HEK293 (cell line): ENCODE measurements around the gene NOP10.

ENCODE experiments used
- CTCF ChIA-PET: fragments of 350-600 bp; formaldehyde crosslinking; extraction: SDS; loops from one replicate; lab custom pipeline; 2021; ENCODE audit warnings: antibody characterized with exemption; lab: Yijun Ruan, JAX
- POLR2A ChIA-PET: fragments of 300-600 bp; formaldehyde crosslinking; extraction: SDS; loops from one replicate; lab custom pipeline; 2020; ENCODE audit warnings: antibody characterized with exemption, inconsistent platforms; lab: Yijun Ruan, JAX
- H3K27ac ChIP-seq: fragments of 200-500 bp; sonication (Bioruptor generic); 2 replicates; pipeline ENCODE4 v1.5.1; 2014; ENCODE audit warnings: low read depth, low read length, control low read depth, inconsistent platforms; ENCODE audit errors: extremely low read depth
- H3K36me3 ChIP-seq, 2 experiments: fragments of 200-500 bp in 1 of 2; sonication (Bioruptor generic) in 1 of 2; 1 replicate in 1 of 2; 2 replicates in 1 of 2; pipeline ENCODE4 v1.5.1; 2014 to 2017; ENCODE audit warnings: inconsistent platforms in 2 of 2, low read length in 2 of 2; ENCODE audit not compliant: control insufficient read depth in 2 of 2, insufficient read depth in 1 of 2
- H3K4me1 ChIP-seq: fragments of 200-500 bp; sonication (Bioruptor generic); 2 replicates; pipeline ENCODE4 v1.5.1; 2014; ENCODE audit warnings: mild to moderate bottlenecking, low read length, inconsistent platforms; ENCODE audit not compliant: control insufficient read depth, insufficient read depth
- H3K4me3 ChIP-seq: 2 replicates; pipeline ENCODE4 v1.5.1; 2011; ENCODE audit warnings: low read depth, mild to moderate bottlenecking, control low read depth, low read length, moderate library complexity
- H3K9me3 ChIP-seq: fragments of 200-500 bp; sonication (Bioruptor generic); 2 replicates; pipeline ENCODE4 v1.5.1; 2014; ENCODE audit warnings: low read depth, low read length, inconsistent platforms; ENCODE audit not compliant: control insufficient read depth, insufficient read depth
- EGR2 ChIP-seq: fragments of 450-650 bp; formaldehyde crosslinking; IDR thresholded peaks from 2 replicates; pipeline ENCODE4 v1.5.1; 2016; ENCODE audit warnings: low read depth, missing biosample characterization, missing genetic modification characterization
- GLIS1 ChIP-seq: fragments of 450-650 bp; formaldehyde crosslinking; IDR thresholded peaks from 2 replicates; pipeline ENCODE4 v1.5.1; 2016; ENCODE audit warnings: missing biosample characterization, missing genetic modification characterization
- KLF9 ChIP-seq: fragments of 450-650 bp; formaldehyde crosslinking; IDR thresholded peaks from 2 replicates; pipeline ENCODE4 v1.5.1; 2016; ENCODE audit warnings: missing biosample characterization, missing genetic modification characterization, low read depth
- PRDM2 ChIP-seq: fragments of 450-650 bp; formaldehyde crosslinking; IDR thresholded peaks from 2 replicates; pipeline ENCODE4 v1.5.1; 2016; ENCODE audit warnings: missing biosample characterization, missing genetic modification characterization, borderline replicate concordance
- ZFP37 ChIP-seq: fragments of 450-650 bp; formaldehyde crosslinking; IDR thresholded peaks from 2 replicates; pipeline ENCODE4 v1.5.1; 2016; ENCODE audit warnings: missing biosample characterization, missing genetic modification characterization
- ZNF335 ChIP-seq: fragments of 450-650 bp; formaldehyde crosslinking; conservative IDR thresholded peaks from 2 replicates; pipeline ENCODE4 v1.5.1; 2016; ENCODE audit warnings: missing biosample characterization, missing genetic modification characterization
- ZNF366 ChIP-seq: fragments of 450-650 bp; formaldehyde crosslinking; conservative IDR thresholded peaks from 2 replicates; pipeline ENCODE4 v1.5.1; 2016; ENCODE audit warnings: missing biosample characterization, missing genetic modification characterization
- ZNF513 ChIP-seq: fragments of 450-650 bp; IDR thresholded peaks from 2 replicates; pipeline ENCODE4 v1.5.1; 2018; ENCODE audit warnings: missing biosample characterization, missing genetic modification characterization
- ZNF549 ChIP-seq: fragments of 450-650 bp; IDR thresholded peaks from 2 replicates; pipeline ENCODE4 v1.5.1; 2018; ENCODE audit warnings: missing biosample characterization, missing genetic modification characterization, mild to moderate bottlenecking, inconsistent platforms, moderate library complexity
- ZNF585B ChIP-seq: fragments of 450-650 bp; formaldehyde crosslinking; IDR thresholded peaks from 2 replicates; pipeline ENCODE4 v1.5.1; 2016; ENCODE audit warnings: missing biosample characterization, missing genetic modification characterization
- ZNF629 ChIP-seq: fragments of 450-650 bp; formaldehyde crosslinking; IDR thresholded peaks from 2 replicates; pipeline ENCODE4 v1.5.1; 2017; ENCODE audit warnings: missing biosample characterization, missing genetic modification characterization
- ZNF660 ChIP-seq: fragments of 450-650 bp; IDR thresholded peaks from 2 replicates; pipeline ENCODE4 v1.5.1; 2018; ENCODE audit warnings: missing biosample characterization, mild to moderate bottlenecking, missing genetic modification characterization
- ZNF704 ChIP-seq: fragments of 450-650 bp; formaldehyde crosslinking; IDR thresholded peaks from 2 replicates; pipeline ENCODE4 v1.5.1; 2016; ENCODE audit warnings: missing biosample characterization, missing genetic modification characterization
- ZSCAN18 ChIP-seq: fragments of 450-650 bp; formaldehyde crosslinking; IDR thresholded peaks from 2 replicates; pipeline ENCODE4 v1.5.1; 2016; ENCODE audit warnings: missing biosample characterization, missing genetic modification characterization

Gene NOP10

GRCh38 chr15:34364041-34364440, 21.1 kb upstream of the NOP10 start:
- H3K4me3 ChIP-seq, result no peak overlapping the region
- H3K27ac ChIP-seq, result no peak overlapping the region
- peaks cover 0 to 41% of the 10 kb centered on the region in 2 experiments; a peak in 1 of 3 replicates for H3K36me3 ChIP-seq
- no peak for TF ChIP-seq ZNF585B (tag by site-specific recombination)
- TF ChIP-seq GLIS1, result no peak
- no peak for TF ChIP-seq PRDM2 (tag by site-specific recombination)
- no peak for TF ChIP-seq ZNF704 (tag by site-specific recombination)
- TF ChIP-seq ZNF629 (tag by site-specific recombination), result no peak
- TF ChIP-seq ZSCAN18 (tag by site-specific recombination), result no peak
- TF ChIP-seq ZNF335 (tag by site-specific recombination), result no peak
- no peak for TF ChIP-seq ZNF513 (tag by site-specific recombination)
- TF ChIP-seq KLF9, result no peak
- no peak for TF ChIP-seq ZNF660
- TF ChIP-seq ZNF549 (tag by site-specific recombination), result no peak
- TF ChIP-seq ZFP37, result no peak
- POLR2A ChIA-PET, result no interaction called here
- H3K4me1 ChIP-seq, result no peaks in the 10 kb centered on the region; the same call in 1 of the 2 replicates
- H3K9me3 ChIP-seq, result no peaks in the 10 kb centered on the region
- CTCF ChIA-PET, result no interaction called here

- ChIA-PET POLR2A (no interaction called here), CTCF (interaction anchor here (0.5 to 2.5 kb wide), 2 partner anchors 19 to 42 kb away, joined by 3 to 13 read pairs; partner anchors contain the start of genes NOP10 and NUTM1)
- no peak overlapping the region for H3K4me3 ChIP-seq
- no peaks in the 10 kb centered on the region; the same call in 1 of the 2 replicates for H3K4me1 ChIP-seq
- H3K9me3 ChIP-seq, result no peaks in the 10 kb centered on the region
- H3K36me3 ChIP-seq, result peaks cover 0 to 46% of the 10 kb centered on the region in 2 experiments; a peak in 1 of 3 replicates
- H3K27ac ChIP-seq, result no peak overlapping the region
- TF ChIP-seq EGR2 (0 out of 2 replicates have a peak, but pooled peaks have one; percentile 6), ZNF366 (tag by site-specific recombination) (no peak)
Observed at GRCh38 chr15:34362047-34362773, 19.3 kb upstream of the NOP10 start.
